ENCODE data around the gene KLHL29. TPM values are rescaled to one million over a fixed set of nuclear protein-coding genes. Genes with fewer than 3 reads are reported as not detected.

KLHL29 gene
- total and polyA plus RNA-seq, 8 donors: 1.8 to 10.5 (median 2.8) TPM

DNA sequence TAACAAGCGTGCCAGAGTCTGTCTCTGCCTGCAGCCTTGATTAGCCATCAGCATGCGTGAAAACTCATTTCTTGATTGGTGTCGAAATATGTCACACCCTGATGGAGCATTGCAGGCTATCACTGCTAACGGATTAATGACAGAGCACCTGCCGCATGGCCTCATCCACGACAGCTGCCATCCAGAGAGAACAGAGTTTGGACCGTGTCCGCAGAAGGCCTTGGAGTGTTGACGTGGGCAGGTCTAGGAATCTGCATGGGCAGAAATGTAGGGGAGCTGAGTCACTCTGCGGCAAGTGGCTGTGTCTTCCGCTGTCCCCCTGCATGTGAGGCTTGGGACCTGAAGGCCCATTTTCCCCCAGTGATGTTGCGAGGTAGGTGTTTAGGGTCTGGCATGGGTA is 43.0 kb downstream of the KLHL29 start:
- intact Hi-C loops (cut with DNase I): no loop called here
- Histone ChIP-seq H3K4me1 (peaks cover 0 to 5% of the 10 kb centered on the region in 2 donors), H3K9me3 (no peaks in the 10 kb centered on the region), H3K27ac (no peak overlapping the region), H3K27me3 (no peaks in the 10 kb centered on the region), H3K4me3 (no peak overlapping the region), H3K36me3 (no peaks in the 10 kb centered on the region)
- no peak for DNase-seq
- TF ChIP-seq, protein P1, sequence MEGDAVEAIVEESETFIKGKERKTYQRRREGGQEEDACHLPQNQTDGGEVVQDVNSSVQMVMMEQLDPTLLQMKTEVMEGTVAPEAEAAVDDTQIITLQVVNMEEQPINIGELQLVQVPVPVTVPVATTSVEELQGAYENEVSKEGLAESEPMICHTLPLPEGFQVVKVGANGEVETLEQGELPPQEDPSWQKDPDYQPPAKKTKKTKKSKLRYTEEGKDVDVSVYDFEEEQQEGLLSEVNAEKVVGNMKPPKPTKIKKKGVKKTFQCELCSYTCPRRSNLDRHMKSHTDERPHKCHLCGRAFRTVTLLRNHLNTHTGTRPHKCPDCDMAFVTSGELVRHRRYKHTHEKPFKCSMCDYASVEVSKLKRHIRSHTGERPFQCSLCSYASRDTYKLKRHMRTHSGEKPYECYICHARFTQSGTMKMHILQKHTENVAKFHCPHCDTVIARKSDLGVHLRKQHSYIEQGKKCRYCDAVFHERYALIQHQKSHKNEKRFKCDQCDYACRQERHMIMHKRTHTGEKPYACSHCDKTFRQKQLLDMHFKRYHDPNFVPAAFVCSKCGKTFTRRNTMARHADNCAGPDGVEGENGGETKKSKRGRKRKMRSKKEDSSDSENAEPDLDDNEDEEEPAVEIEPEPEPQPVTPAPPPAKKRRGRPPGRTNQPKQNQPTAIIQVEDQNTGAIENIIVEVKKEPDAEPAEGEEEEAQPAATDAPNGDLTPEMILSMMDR (IDR thresholded peaks at IDR 0.05): no peak
- no peak for ATAC-seq

DNA sequence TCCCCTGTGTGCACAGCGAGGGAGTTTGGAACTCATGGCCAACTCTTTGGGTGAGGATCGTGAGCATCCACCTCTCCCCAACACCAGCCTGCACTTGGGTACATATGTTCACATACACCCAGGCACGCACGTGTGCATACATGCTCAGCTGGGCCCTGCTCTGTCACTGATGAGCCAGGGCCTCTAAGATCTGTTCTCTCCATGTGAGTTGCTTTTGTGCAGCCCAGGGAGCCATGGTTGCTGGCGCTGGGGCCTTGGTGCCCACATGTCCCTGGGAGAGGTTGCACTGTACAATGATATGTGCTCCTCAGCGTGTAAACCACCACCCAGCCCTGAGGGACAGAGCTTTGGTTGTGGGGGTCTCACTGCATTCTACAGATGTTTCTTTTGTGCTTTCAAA is 44.1 kb downstream of the KLHL29 start:
- no peaks in the 10 kb centered on the region for H3K9me3 ChIP-seq
- no peak for ATAC-seq
- H3K36me3 ChIP-seq: no peaks in the 10 kb centered on the region
- no peak for DNase-seq
- H3K27me3 ChIP-seq: no peaks in the 10 kb centered on the region
- TF ChIP-seq, protein P1 (IDR thresholded peaks at IDR 0.05): no peak
- intact Hi-C loops (cut with DNase I): no loop called here
- H3K27ac ChIP-seq: no peak overlapping the region
- peaks cover 0 to 5% of the 10 kb centered on the region in 2 donors for H3K4me1 ChIP-seq
- no peak overlapping the region for H3K4me3 ChIP-seq

DNA sequence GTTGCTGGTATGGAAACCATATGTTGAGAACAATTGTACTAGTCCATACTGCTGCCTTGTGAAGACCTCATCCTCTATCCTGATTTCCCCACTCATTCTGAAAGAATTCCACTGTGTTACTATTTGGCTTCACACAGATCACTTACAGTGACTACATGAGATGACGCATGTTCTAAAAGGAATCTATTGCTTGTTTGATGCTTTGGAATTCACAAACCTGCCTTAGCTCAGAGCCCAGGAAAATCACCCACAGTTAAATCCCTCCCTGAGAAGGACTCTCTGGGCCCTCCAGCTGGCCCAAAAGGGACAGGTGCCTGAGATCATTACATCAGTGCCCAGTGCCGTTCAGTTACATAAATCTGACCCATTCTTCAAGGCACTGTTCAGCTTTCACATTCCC is 45.3 kb downstream of the KLHL29 start:
- TF ChIP-seq, protein P1 (IDR thresholded peaks at IDR 0.05): no peak
- H3K27ac ChIP-seq: no peak overlapping the region
- peaks cover 0 to 5% of the 10 kb centered on the region in 2 donors for H3K4me1 ChIP-seq
- no peaks in the 10 kb centered on the region for H3K9me3 ChIP-seq
- no peak for ATAC-seq
- no peaks in the 10 kb centered on the region for H3K27me3 ChIP-seq
- H3K4me3 ChIP-seq: no peak overlapping the region
- intact Hi-C loops (cut with DNase I): no loop called here
- H3K36me3 ChIP-seq: no peaks in the 10 kb centered on the region
- no peak for DNase-seq

DNA sequence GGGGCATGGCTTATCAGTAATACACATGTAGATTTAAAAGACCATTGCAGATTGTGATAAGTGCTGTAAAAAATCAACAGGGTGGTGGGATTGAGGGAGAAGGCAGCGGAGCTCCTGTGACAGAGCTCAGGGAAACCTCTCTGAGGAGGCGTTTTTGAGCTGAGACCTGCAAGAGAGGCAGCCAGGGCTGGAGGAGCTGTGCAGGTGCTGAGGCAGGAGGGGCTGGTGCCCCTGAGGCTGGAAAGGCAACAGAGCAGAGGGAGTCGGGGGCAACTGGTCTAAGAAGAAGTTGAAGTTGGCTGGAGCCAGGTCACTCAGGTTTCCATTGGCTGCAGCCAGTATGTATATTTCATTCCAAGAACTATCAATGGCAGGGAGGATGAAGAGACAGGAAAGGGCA is 47.6 kb downstream of the KLHL29 start:
- no peaks in the 10 kb centered on the region for H3K27me3 ChIP-seq
- H3K4me3 ChIP-seq: no peak overlapping the region
- intact Hi-C loops (cut with DNase I): no loop called here
- H3K4me1 ChIP-seq: no peaks in the 10 kb centered on the region
- H3K36me3 ChIP-seq: no peaks in the 10 kb centered on the region
- no peak for DNase-seq
- no peak overlapping the region for H3K27ac ChIP-seq
- TF ChIP-seq, protein P1 (IDR thresholded peaks at IDR 0.05): no peak
- H3K9me3 ChIP-seq: no peaks in the 10 kb centered on the region
- no peak for ATAC-seq

DNA sequence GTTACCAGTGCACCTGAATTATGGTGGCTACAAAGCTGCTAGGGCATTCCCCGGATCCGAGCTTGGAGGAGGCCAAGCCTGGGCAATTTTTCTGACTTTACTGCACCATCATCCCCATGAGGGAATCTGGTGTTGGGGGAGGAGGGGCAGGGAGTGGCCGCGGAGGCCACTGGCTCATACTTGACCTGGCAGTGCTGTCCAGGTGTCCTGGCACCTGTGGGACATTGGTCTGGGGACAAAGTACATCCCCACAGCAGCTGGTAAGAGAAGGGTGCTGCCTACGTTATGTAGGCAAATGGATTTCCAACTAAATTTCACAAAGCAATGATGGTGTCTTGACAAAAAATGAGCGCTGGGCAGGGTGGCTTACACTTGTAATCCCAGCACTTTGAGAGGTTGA is 48.3 kb downstream of the KLHL29 start:
- Histone ChIP-seq H3K4me3 (no peak overlapping the region), H3K27me3 (no peaks in the 10 kb centered on the region), H3K27ac (no peak overlapping the region), H3K36me3 (no peaks in the 10 kb centered on the region), H3K9me3 (no peaks in the 10 kb centered on the region), H3K4me1 (no peaks in the 10 kb centered on the region)
- ATAC-seq (no peak), DNase-seq (no peak)
- intact Hi-C loops (cut with DNase I): no loop called here
- TF ChIP-seq, protein P1 (IDR thresholded peaks at IDR 0.05): no peak
